SK-N-SH (cell line): ENCODE measurements around the gene PLAC1. TPM values are rescaled to one million over a fixed set of nuclear protein-coding genes. Genes with fewer than 3 reads are reported as not detected.

Experiments
- CTCF ChIA-PET: fragments of 300-600, 350-600 bp; formaldehyde crosslinking; extraction: SDS; loops from one replicate; lab custom pipeline; 2021; lab: Yijun Ruan, JAX
- POLR2A ChIA-PET: fragments of 350-600 bp; sonication (Branson Sonifier 250); formaldehyde crosslinking; extraction: SDS; loops from one replicate; lab custom pipeline; 2020; ENCODE audit warnings: antibody characterized with exemption, inconsistent platforms; lab: Yijun Ruan, JAX
- DNase-seq: peaks from one replicate; pipeline ENCODE4 v3.0.0; 2012
- H2AFZ ChIP-seq: fragments of 200-600 bp; sonication (generic); 2 replicates; pipeline ENCODE4 v1.8.1; 2016; ENCODE audit warnings: antibody characterized with exemption, mild to moderate bottlenecking, low read depth
- H3F3A ChIP-seq: fragments of 200-600 bp; sonication (generic); replicated peaks from 2 replicates; pipeline ENCODE3; 2016; ENCODE audit warnings: antibody characterized with exemption, mild to moderate bottlenecking; ENCODE audit not compliant: insufficient read depth
- H3K27ac ChIP-seq, 2 experiments: fragments of 200-500 bp in 1 of 2; fragments of 200-600 bp in 1 of 2; sonication (Bioruptor generic) in 1 of 2; sonication (generic), shearing (Covaris generic) in 1 of 2; 2 replicates each; pipeline versions ENCODE4 v1.5.1 to v1.6.1; 2014 to 2016; ENCODE audit warnings: low read depth in 2 of 2, inconsistent platforms in 1 of 2, low read length in 1 of 2, mild to moderate bottlenecking in 1 of 2, mixed read lengths in 1 of 2
- H3K27me3 ChIP-seq: fragments of 200-600 bp; sonication (generic), shearing (Covaris generic); 2 replicates; pipeline ENCODE4 v1.6.1; 2016; ENCODE audit warnings: mixed run types; ENCODE audit not compliant: insufficient read depth
- H3K36me3 ChIP-seq, 2 experiments: fragments of 200-500 bp in 1 of 2; fragments of 200-600 bp in 1 of 2; sonication (Bioruptor generic) in 1 of 2; sonication (generic) in 1 of 2; replicated peaks in 1 of 2; 2 replicates each; pipeline versions ENCODE3 to v1.5.1; 2014 to 2016; ENCODE audit warnings: low read length in 1 of 2, mild to moderate bottlenecking in 1 of 2; ENCODE audit not compliant: insufficient read depth in 2 of 2, control insufficient read depth in 1 of 2
- H3K4me1 ChIP-seq, 2 experiments: fragments of 200-500 bp in 1 of 2; fragments of 200-600 bp in 1 of 2; sonication (Bioruptor generic) in 1 of 2; sonication (generic), shearing (Covaris generic) in 1 of 2; 2 replicates each; pipeline versions ENCODE4 v1.5.1 to v1.6.1; 2014 to 2016; ENCODE audit warnings: low read depth in 1 of 2, low read length in 1 of 2, mixed run types in 1 of 2; ENCODE audit not compliant: insufficient read depth in 2 of 2, control insufficient read depth in 1 of 2
- H3K4me2 ChIP-seq: fragments of 200-600 bp; sonication (generic), shearing (Covaris generic); 2 replicates; pipeline ENCODE4 v1.6.1; 2017; ENCODE audit warnings: mixed run types
- H3K4me3 ChIP-seq, 2 experiments: fragments of 200-500 bp in 1 of 2; fragments of 200-600 bp in 1 of 2; sonication (Bioruptor generic) in 1 of 2; sonication (generic), shearing (Covaris generic) in 1 of 2; 2 replicates each; pipeline versions ENCODE4 v1.5.1 to v1.8.1; 2014 to 2016; ENCODE audit warnings: low read depth in 2 of 2, inconsistent platforms in 1 of 2, low read length in 1 of 2, mild to moderate bottlenecking in 1 of 2, mixed read lengths in 1 of 2, moderate library complexity in 1 of 2
- H3K79me2 ChIP-seq: fragments of 200-600 bp; sonication (generic); 2 replicates; pipeline ENCODE4 v1.8.1; 2017; ENCODE audit warnings: mild to moderate bottlenecking; ENCODE audit not compliant: insufficient read depth
- H3K9ac ChIP-seq: fragments of 200-600 bp; sonication (generic); 2 replicates; pipeline ENCODE4 v1.6.1; 2017; ENCODE audit warnings: mixed run types
- H3K9me2 ChIP-seq: fragments of 200-600 bp; sonication (generic); 2 replicates; pipeline ENCODE4 v1.6.1; 2017; ENCODE audit warnings: mixed run types
- H3K9me3 ChIP-seq: fragments of 200-600 bp; sonication (generic); 2 replicates; pipeline ENCODE4 v1.6.1; 2017; ENCODE audit warnings: mixed run types, mild to moderate bottlenecking, moderate library complexity
- H4K20me1 ChIP-seq: fragments of 200-600 bp; sonication (generic); 2 replicates; pipeline ENCODE4 v1.6.1; 2017; ENCODE audit warnings: mild to moderate bottlenecking, mixed run types; ENCODE audit not compliant: insufficient read depth
- ELF1 ChIP-seq: IDR thresholded peaks from 2 replicates; pipeline ENCODE4 v1.4.0; 2012
- EZH2phosphoT487 ChIP-seq: fragments of 200-600 bp; sonication (generic); IDR thresholded peaks from 2 replicates; pipeline ENCODE4 v1.6.1; 2017; ENCODE audit warnings: low read depth, mixed run types, mild to moderate bottlenecking, antibody characterized with exemption, moderate library complexity, borderline replicate concordance
- FOXM1 ChIP-seq: IDR thresholded peaks from 2 replicates; pipeline ENCODE4 v1.4.0; 2012; ENCODE audit warnings: low read depth, mild to moderate bottlenecking
- GABPA ChIP-seq: IDR thresholded peaks from 2 replicates; pipeline ENCODE4 v1.4.0; 2012; ENCODE audit warnings: low read depth, mild to moderate bottlenecking
- JUND ChIP-seq: IDR thresholded peaks from 2 replicates; pipeline ENCODE4 v1.4.0; 2012
- MEF2A ChIP-seq: IDR thresholded peaks from 2 replicates; pipeline ENCODE4 v1.4.0; 2012; ENCODE audit warnings: low read depth, borderline replicate concordance
- MXI1 ChIP-seq: IDR thresholded peaks from 2 replicates; pipeline ENCODE4 v1.6.1; 2012; ENCODE audit warnings: mild to moderate bottlenecking, low read depth, low read length, improper control_type of control experiment
- NRF1 ChIP-seq: IDR thresholded peaks from 2 replicates; pipeline ENCODE4 v1.6.1; 2012; ENCODE audit warnings: low read depth, mild to moderate bottlenecking, low read length
- PBX3 ChIP-seq: IDR thresholded peaks from 2 replicates; pipeline ENCODE4; 2012
- RAD21 ChIP-seq: IDR thresholded peaks from 2 replicates; pipeline ENCODE4 v1.6.1; 2012; ENCODE audit warnings: mild to moderate bottlenecking, low read length
- RCOR1 ChIP-seq: fragments of 150-350 bp; IDR thresholded peaks from 2 replicates; pipeline ENCODE4 v1.6.1; 2017; ENCODE audit warnings: antibody characterized with exemption, low read length
- REST ChIP-seq: IDR thresholded peaks from 2 replicates; pipeline ENCODE4 v1.6.1; 2012; ENCODE audit warnings: mild to moderate bottlenecking, low read depth, low read length, moderate library complexity
- RFX5 ChIP-seq: IDR thresholded peaks from 2 replicates; pipeline ENCODE4 v1.6.1; 2012; ENCODE audit warnings: mild to moderate bottlenecking, improper control_type of control experiment, low read length
- SIN3A ChIP-seq: IDR thresholded peaks from 2 replicates; pipeline ENCODE4 v1.6.1; 2012; ENCODE audit warnings: low read depth, mild to moderate bottlenecking, low read length, moderate library complexity, borderline replicate concordance
- SMC3 ChIP-seq: IDR thresholded peaks from 2 replicates; pipeline ENCODE4 v1.6.1; 2012; ENCODE audit warnings: low read depth, low read length, improper control_type of control experiment
- TAF1 ChIP-seq: IDR thresholded peaks from 2 replicates; pipeline ENCODE4 v1.6.1; 2012; ENCODE audit warnings: low read depth, mild to moderate bottlenecking, low read length, moderate library complexity, borderline replicate concordance
- TCF12 ChIP-seq: IDR thresholded peaks from 2 replicates; pipeline ENCODE4 v1.4.0; 2012
- USF1 ChIP-seq: IDR thresholded peaks from 2 replicates; pipeline ENCODE4 v1.4.0; 2012; ENCODE audit warnings: low read depth, borderline replicate concordance
- USF2 ChIP-seq: fragments of 150-350 bp; IDR thresholded peaks from 2 replicates; pipeline ENCODE4 v1.6.1; 2017; ENCODE audit warnings: antibody characterized with exemption, low read length, low read depth, borderline replicate concordance
- YY1 ChIP-seq: IDR thresholded peaks from 2 replicates; pipeline ENCODE4 v1.4.0; 2012; ENCODE audit warnings: low read depth, mild to moderate bottlenecking
- WGBS: methylation state at CpG from one replicate; pipeline ENCODE4 v1.1.6; 2017; ENCODE audit warnings: low lambda C conversion rate; 5-methylcytosine and 5-hydroxymethylcytosine counted together
- polyA plus RNA-seq, 3 experiments: library from polyadenylated mRNA; depleted of rRNA; stranded (reverse); fragments of >200 nt; gene quantifications; 2 replicates each; pipeline ENCODE4 v1.2.3, GENCODE V29; 2012

PLAC1 gene
- polyA plus RNA-seq, 1 of the 3 experiments (the other 2 are of a cell fraction): 50.9 TPM

- TF ChIP-seq SIN3A (no peak), GABPA (no peak), YY1 (no peak), TCF12 (peak; percentile 68)
These were observed 36.4 kb upstream of the PLAC1 start (continued) for GRCh38 chrX:134694333-134695322.

GRCh38 chrX:134693644-134694043 is 35.4 kb upstream of the PLAC1 start:
- Histone ChIP-seq H3K9me2 (no peaks in the 10 kb centered on the region), H3K27me3 (no peaks in the 10 kb centered on the region), H3K4me3 (no peak overlapping the region), H3K4me1 (peaks cover 2 to 22% of the 10 kb centered on the region in 2 experiments), H3F3A (peaks cover 12% of the 10 kb centered on the region), H3K79me2 (no peaks in the 10 kb centered on the region), H3K27ac (peak overlapping the region; percentile 70 to 74; a peak in 2 of 4 replicates), H2AFZ (no peak overlapping the region; the same call in 1 of the 2 replicates), H4K20me1 (no peaks in the 10 kb centered on the region), H3K4me2 (no peak overlapping the region; the same call in 1 of the 2 replicates), H3K9ac (no peak overlapping the region), H3K9me3 (no peaks in the 10 kb centered on the region), H3K36me3 (no peaks in the 10 kb centered on the region)
- DNase-seq: no peak
- 88% methylated on average over 2 of the region's 2 CpGs for WGBS
- ChIA-PET CTCF (no interaction called here), POLR2A (no interaction called here)
- no peak for TF ChIP-seq FOXM1
- no peak for TF ChIP-seq GABPA
- no peak for TF ChIP-seq TAF1
- no peak for TF ChIP-seq SMC3
- no peak for TF ChIP-seq JUND
- no peak for TF ChIP-seq USF1
- no peak for TF ChIP-seq REST
- no peak for TF ChIP-seq MXI1
- TF ChIP-seq NRF1: no peak
- TF ChIP-seq PBX3: no peak
- no peak for TF ChIP-seq RFX5
- TF ChIP-seq ELF1: no peak
- TF ChIP-seq EZH2phosphoT487: no peak
- no peak for TF ChIP-seq USF2
- TF ChIP-seq MEF2A: no peak
- TF ChIP-seq RCOR1: no peak
- TF ChIP-seq RAD21: no peak
